Measurements from ENCODE around the gene CALML4.

DNA sequence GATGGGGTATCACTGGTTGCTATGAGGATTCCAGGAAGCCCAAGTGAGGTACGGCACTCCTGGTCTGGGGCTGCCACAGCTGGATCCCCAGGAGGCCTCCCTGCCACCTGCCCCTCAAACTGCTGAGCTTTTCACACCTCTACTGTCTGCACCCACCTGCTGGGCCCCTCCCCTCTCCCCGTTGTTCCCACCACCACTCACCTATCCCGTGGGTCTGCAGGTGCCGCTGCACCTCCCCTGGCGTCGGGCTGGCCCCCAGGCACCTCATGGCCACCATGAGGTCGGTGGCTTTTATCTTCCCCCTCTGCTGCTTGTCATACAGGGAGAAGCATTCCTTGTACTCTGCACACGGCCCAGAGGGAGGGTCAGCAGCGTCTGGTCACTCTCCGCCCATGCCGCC is 5.8 kb downstream of the CALML4 start:
- TF ChIP-seq CTCF (conservative IDR thresholded peaks at IDR 0.05), result no peak
- TF ChIP-seq EZH2 (IDR thresholded peaks at IDR 0.05; ENCODE audit: low read depth), result no peak
